H1 (cell line): Measurements from ENCODE around the gene ASZ1. TPM values are rescaled to one million over a fixed set of nuclear protein-coding genes. Genes with fewer than 3 reads are reported as not detected.

Experiments used
- CTCF ChIA-PET: fragments of 300-600 bp; sonication (Branson Sonifier 250); formaldehyde crosslinking; loops from one replicate; lab custom pipeline; 2021; ENCODE audit not compliant: partially characterized antibody; lab: Charles Lee
- POLR2A ChIA-PET: fragments of 300-600 bp; sonication (Branson Sonifier 250); formaldehyde crosslinking; loops from one replicate; lab custom pipeline; 2021; ENCODE audit warnings: inconsistent platforms; ENCODE audit not compliant: partially characterized antibody; lab: Charles Lee
- DNase-seq, 2 experiments: peaks; one replicate each; pipeline versions ENCODE4 v3.0.0 to v3.0.0-alpha.2; 2010 to 2022; ENCODE audit warnings: low spot score in 2 of 2, low read depth in 1 of 2, mixed read lengths in 1 of 2
- FAIRE-seq: peaks from 2 replicates; lab custom pipeline; 2011; peaks lifted over from hg19 to GRCh38; lab: Jason Lieb, UNC
- H2AFZ ChIP-seq: 2 replicates; pipeline ENCODE4 v1.8.1; 2012; ENCODE audit warnings: low read length, inconsistent platforms
- H2AK5ac ChIP-seq: 2 replicates; pipeline ENCODE4 v1.6.1; 2013; ENCODE audit warnings: low read depth, low read length
- H2BK120ac ChIP-seq: replicated peaks from 2 replicates; pipeline ENCODE3; 2013; ENCODE audit warnings: low read depth, low read length, inconsistent platforms
- H2BK12ac ChIP-seq: 2 replicates; pipeline ENCODE4 v1.6.1; 2013; ENCODE audit warnings: low read depth, low read length
- H2BK15ac ChIP-seq: 2 replicates; pipeline ENCODE4 v1.6.1; 2013; ENCODE audit warnings: low read length
- H2BK20ac ChIP-seq: 2 replicates; pipeline ENCODE4 v1.6.1; 2013; ENCODE audit warnings: low read length
- H2BK5ac ChIP-seq: 2 replicates; pipeline ENCODE4 v1.6.1; 2013; ENCODE audit warnings: low read depth, low read length
- H3K14ac ChIP-seq: 2 replicates; pipeline ENCODE4 v1.6.1; 2013; ENCODE audit warnings: inconsistent platforms; ENCODE audit not compliant: insufficient read length
- H3K18ac ChIP-seq: 2 replicates; pipeline ENCODE4 v1.6.1; 2013; ENCODE audit warnings: low read length; ENCODE audit errors: extremely low read depth
- H3K23ac ChIP-seq: 2 replicates; pipeline ENCODE4 v1.6.1; 2013; ENCODE audit warnings: inconsistent platforms; ENCODE audit not compliant: insufficient read length
- H3K23me2 ChIP-seq: 2 replicates; pipeline ENCODE4 v1.6.1; 2013; ENCODE audit warnings: low read depth, low read length
- H3K27ac ChIP-seq: 2 replicates; pipeline ENCODE4 v1.6.1; 2011; ENCODE audit warnings: low read depth, low read length, inconsistent platforms
- H3K27me3 ChIP-seq, 4 experiments: replicated peaks in 1 of 4; 1 replicate in 1 of 4; 2 replicates in 3 of 4; pipeline versions ENCODE4 v1.6.1 to v1.8.1; 2011 to 2013; ENCODE audit warnings: low read length in 3 of 4, mild to moderate bottlenecking in 3 of 4, inconsistent platforms in 2 of 4, mixed read lengths in 2 of 4, moderate library complexity in 1 of 4; ENCODE audit not compliant: control insufficient read depth in 3 of 4, insufficient read depth in 3 of 4; ENCODE audit errors: extremely low read depth in 1 of 4
- H3K36me3 ChIP-seq, 4 experiments: 2 replicates each; pipeline versions ENCODE4 v1.6.1 to v1.8.1; 2011 to 2013; ENCODE audit warnings: mild to moderate bottlenecking in 4 of 4, low read length in 3 of 4, moderate library complexity in 2 of 4, control low read depth in 1 of 4, inconsistent platforms in 1 of 4; ENCODE audit not compliant: insufficient read depth in 4 of 4, control insufficient read depth in 2 of 4
- H3K4ac ChIP-seq: replicated peaks from 2 replicates; pipeline ENCODE3; 2013; ENCODE audit warnings: low read length, low read depth, mixed read lengths, inconsistent platforms; ENCODE audit not compliant: insufficient read length
- H3K4me1 ChIP-seq, 4 experiments: replicated peaks in 1 of 4; 1 replicate in 1 of 4; 2 replicates in 3 of 4; pipeline versions ENCODE4 v1.6.1 to v1.8.1; 2011 to 2013; ENCODE audit warnings: low read length in 3 of 4, inconsistent platforms in 2 of 4, mixed read lengths in 1 of 4; ENCODE audit not compliant: insufficient read depth in 4 of 4, control insufficient read depth in 3 of 4
- H3K4me2 ChIP-seq, 2 experiments: 2 replicates each; pipeline versions ENCODE4 v1.6.1 to v1.8.1; 2011 to 2013; ENCODE audit warnings: low read depth in 2 of 2, low read length in 2 of 2, control low read depth in 1 of 2, inconsistent platforms in 1 of 2, mild to moderate bottlenecking in 1 of 2; ENCODE audit not compliant: insufficient read depth in 1 of 2
- H3K4me3 ChIP-seq, 4 experiments: fragments of 200-600, 300-600 bp in 1 of 4; sonication (generic), shearing (Covaris generic), sonication (Bioruptor Twin) in 1 of 4; 2 replicates each; pipeline versions ENCODE4 v1.5.1 to v1.8.1; 2011 to 2016; ENCODE audit warnings: low read length in 4 of 4, low read depth in 3 of 4, control low read depth in 2 of 4, inconsistent platforms in 2 of 4, mild to moderate bottlenecking in 2 of 4, mixed read lengths in 1 of 4, moderate library complexity in 1 of 4; ENCODE audit not compliant: insufficient read depth in 2 of 4; ENCODE audit errors: extremely low read depth in 1 of 4
- H3K56ac ChIP-seq: replicated peaks from 2 replicates; pipeline ENCODE3; 2013; ENCODE audit warnings: low read depth, mild to moderate bottlenecking, mixed read lengths, low read length, inconsistent platforms; ENCODE audit not compliant: insufficient read length
- H3K79me1 ChIP-seq: 2 replicates; pipeline ENCODE4 v1.6.1; 2013; ENCODE audit warnings: low read depth, low read length, control low read depth
- H3K79me2 ChIP-seq, 2 experiments: 2 replicates each; pipeline versions ENCODE4 v1.6.1 to v1.8.1; 2012 to 2013; ENCODE audit warnings: low read length in 2 of 2, mild to moderate bottlenecking in 2 of 2, inconsistent platforms in 1 of 2; ENCODE audit not compliant: insufficient read depth in 2 of 2, control insufficient read depth in 1 of 2
- H3K9ac ChIP-seq, 4 experiments: replicated peaks in 1 of 4; 1 replicate in 1 of 4; 2 replicates in 3 of 4; pipeline versions ENCODE4 v1.6.1 to v1.8.1; 2011 to 2013; ENCODE audit warnings: low read depth in 3 of 4, low read length in 3 of 4, control low read depth in 2 of 4, mild to moderate bottlenecking in 2 of 4, moderate library complexity in 2 of 4, inconsistent platforms in 1 of 4; ENCODE audit errors: extremely low read depth in 1 of 4
- H3K9me3 ChIP-seq, 2 experiments: 2 replicates each; pipeline versions ENCODE4 v1.6.1 to v1.8.1; 2012 to 2013; ENCODE audit warnings: mild to moderate bottlenecking in 2 of 2, moderate library complexity in 2 of 2, control low read depth in 1 of 2, inconsistent platforms in 1 of 2, low read depth in 1 of 2, low read length in 1 of 2, mixed read lengths in 1 of 2; ENCODE audit not compliant: insufficient read depth in 2 of 2
- H4K20me1 ChIP-seq, 2 experiments: replicated peaks in 1 of 2; 2 replicates each; pipeline versions ENCODE3 to v1.8.1; 2011 to 2013; ENCODE audit warnings: inconsistent platforms in 2 of 2, low read length in 2 of 2, mild to moderate bottlenecking in 1 of 2; ENCODE audit not compliant: insufficient read depth in 2 of 2, control insufficient read depth in 1 of 2
- H4K5ac ChIP-seq: 2 replicates; pipeline ENCODE4 v1.6.1; 2013; ENCODE audit warnings: low read length, low read depth, mixed read lengths, inconsistent platforms; ENCODE audit not compliant: insufficient read length
- H4K8ac ChIP-seq: 2 replicates; pipeline ENCODE4 v1.8.0; 2013; ENCODE audit warnings: mild to moderate bottlenecking, moderate library complexity, low read length, inconsistent platforms; ENCODE audit not compliant: insufficient read depth; ENCODE audit errors: extremely low read depth
- H4K91ac ChIP-seq: replicated peaks from 2 replicates; pipeline ENCODE3; 2013; ENCODE audit warnings: low read length, mixed read lengths, inconsistent platforms; ENCODE audit not compliant: insufficient read length
- BRCA1 ChIP-seq: IDR thresholded peaks from 2 replicates; pipeline ENCODE4 v1.6.1; 2012; ENCODE audit warnings: low read depth, low read length, improper control_type of control experiment
- CHD1 ChIP-seq: IDR thresholded peaks from 2 replicates; pipeline ENCODE4 v1.6.1; 2012; ENCODE audit warnings: low read depth, low read length, improper control_type of control experiment
- CTBP2 ChIP-seq: IDR thresholded peaks from 2 replicates; pipeline ENCODE4 v1.7.0; 2011; ENCODE audit warnings: borderline replicate concordance, mild to moderate bottlenecking, moderate library complexity, mixed read lengths, low read length; ENCODE audit not compliant: insufficient read depth, insufficient read length
- GTF2F1 ChIP-seq: IDR thresholded peaks from 2 replicates; pipeline ENCODE4 v1.6.1; 2012; ENCODE audit warnings: low read depth, low read length, improper control_type of control experiment, borderline replicate concordance
- HDAC2 ChIP-seq, 2 experiments: fragments of 300-600 bp in 1 of 2; sonication (generic) in 1 of 2; IDR thresholded peaks; 2 replicates each; pipeline ENCODE4 v1.6.1; 2011 to 2012; ENCODE audit warnings: low read depth in 2 of 2, low read length in 2 of 2, mild to moderate bottlenecking in 2 of 2, moderate library complexity in 2 of 2, borderline replicate concordance in 1 of 2, inconsistent platforms in 1 of 2
- HDAC6 ChIP-seq: IDR thresholded peaks from one replicate; pipeline ENCODE4 v1.7.1; 2012; ENCODE audit warnings: low read depth, mild to moderate bottlenecking, inconsistent platforms, low read length, moderate library complexity
- MAFK ChIP-seq: IDR thresholded peaks from 2 replicates; pipeline ENCODE4 v1.6.1; 2012; ENCODE audit warnings: low read depth, mild to moderate bottlenecking, improper control_type of control experiment, low read length
- NRF1 ChIP-seq: IDR thresholded peaks from 2 replicates; pipeline ENCODE4 v1.6.1; 2011; ENCODE audit warnings: mild to moderate bottlenecking, low read depth, low read length, improper control_type of control experiment
- SIN3A ChIP-seq, 2 experiments: IDR thresholded peaks in 1 of 2; conservative IDR thresholded peaks in 1 of 2; 2 replicates each; pipeline ENCODE4 v1.6.1; 2011 to 2012; ENCODE audit warnings: low read length in 2 of 2, improper control_type of control experiment in 1 of 2, low read depth in 1 of 2, mild to moderate bottlenecking in 1 of 2
- SIRT6 ChIP-seq: IDR thresholded peaks from one replicate; pipeline ENCODE4 v1.7.1; 2012; ENCODE audit warnings: low read length, inconsistent platforms
- polyA plus RNA-seq, 7 experiments: library from polyadenylated mRNA; depleted of rRNA in 3 of 7; stranded (reverse) in 5 of 7; unstranded in 2 of 7; fragments of >200 nt in 5 of 7; fragments of 200-250 nt in 2 of 7; gene quantifications; 1 replicate in 5 of 7; 2 replicates in 1 of 7; 4 replicates in 1 of 7; pipeline versions ENCODE4 v1.2.1 to v1.2.3, GENCODE V29; 2011 to 2013; ENCODE audit warnings: missing spikeins in 2 of 7, mixed read lengths in 2 of 7
- total RNA-seq: library from RNA; stranded (reverse); fragmentation: NEBNext Ultra II Directional; extraction: Animal tissue kit (Norgen Biotek cat#: 25700); gene quantifications from 2 replicates; pipeline ENCODE4 v1.2.1, GENCODE V29; 2021

ASZ1 gene
- total and polyA plus RNA-seq, 2 of the 8 experiments (the other 6 are each of a cell fraction or from before 2014, with no cell fraction given) = not detected

GRCh38 chr7:117313582-117313981 lies 113.7 kb downstream of the ASZ1 start:
- Histone ChIP-seq H3K27ac (no peak overlapping the region), H3K18ac (no peak overlapping the region), H3K23me2 (no peaks in the 10 kb centered on the region), H2BK20ac (no peak overlapping the region), H3K4me1 (peaks cover 0 to 2% (median 0%) of the 10 kb centered on the region in 4 experiments; a peak in 1 of 7 replicates), H3K56ac (no peak overlapping the region), H2AFZ (no peak overlapping the region), H3K9me3 (no peaks in the 10 kb centered on the region), H3K23ac (no peak overlapping the region), H3K27me3 (peaks cover 0 to 7% (median 3%) of the 10 kb centered on the region in 4 experiments; a peak in 3 of 7 replicates), H3K4me2 (no peak overlapping the region), H4K5ac (no peak overlapping the region), H4K8ac (no peak overlapping the region), H4K91ac (no peak overlapping the region), H2BK5ac (no peak overlapping the region), H2AK5ac (no peak overlapping the region), H3K79me1 (no peaks in the 10 kb centered on the region), H2BK12ac (no peak overlapping the region), H3K36me3 (no peaks in the 10 kb centered on the region), H3K4me3 (no peak overlapping the region), H3K14ac (no peak overlapping the region), H2BK15ac (no peak overlapping the region), H4K20me1 (no peaks in the 10 kb centered on the region), H3K79me2 (no peaks in the 10 kb centered on the region), H3K9ac (no peak overlapping the region), H3K4ac (no peak overlapping the region), H2BK120ac (no peak overlapping the region)
- FAIRE-seq = no peak
- POLR2A ChIA-PET = no interaction called here
- DNase-seq = no peak
- CTCF ChIA-PET = interaction anchor here (1.2 to 2.2 kb wide), 4 partner anchors 9 to 25 kb away, joined by 3 to 14 read pairs (median 4); partner anchors contain the start of gene WNT2
- TF ChIP-seq HDAC6 (no peak), SIRT6 (no peak), BRCA1 (no peak), SIN3A (conservative IDR thresholded peaks at IDR 0.05 in 1 of 2, IDR thresholded peaks at IDR 0.05 in 1 of 2; ENCODE audit: low read depth in 1 of 2, low read length in 2 of 2) (no peak), NRF1 (no peak), GTF2F1 (no peak), MAFK (no peak), HDAC2 (IDR thresholded peaks at IDR 0.05; ENCODE audit: borderline replicate concordance in 1 of 2, low read depth in 2 of 2, low read length in 2 of 2) (no peak), CTBP2 (no peak), CHD1 (no peak)
